Mesothelial cell of epicardium (in vitro differentiated cells): ENCODE data around the gene TTC21B. TPM values are rescaled to one million over a fixed set of nuclear protein-coding genes. Genes with fewer than 3 reads are reported as not detected.
"Not testable (repeated sequence)": the region's sequence is repeated elsewhere in the genome, so short reads cannot be mapped to it uniquely, and the experiment has no call there.

Source experiments
- DNase-seq, 2 experiments: peaks; one replicate each; pipeline ENCODE4 v3.0.0; 2021; ENCODE audit warnings: low spot score in 2 of 2; ENCODE audit not compliant: unreplicated experiment in 2 of 2
- H3K27ac Mint-ChIP-seq: 2 replicates; pipeline ENCODE4 v1.8.0; 2021; ENCODE audit warnings: mixed read lengths
- H3K27me3 Mint-ChIP-seq: 2 replicates; pipeline ENCODE4 v1.8.0; 2021; ENCODE audit warnings: low read depth, mixed read lengths
- H3K36me3 Mint-ChIP-seq: 2 replicates; pipeline ENCODE4 v1.8.0; 2021; ENCODE audit warnings: mixed read lengths
- H3K4me1 Mint-ChIP-seq: 2 replicates; pipeline ENCODE4 v1.8.0; 2021; ENCODE audit warnings: mixed read lengths
- H3K4me3 Mint-ChIP-seq: 2 replicates; pipeline ENCODE4 v1.8.0; 2021; ENCODE audit warnings: mild to moderate bottlenecking, moderate library complexity, mixed read lengths
- H3K9me3 Mint-ChIP-seq: 2 replicates; pipeline ENCODE4 v1.8.0; 2021; ENCODE audit warnings: mixed read lengths
- total RNA-seq: library from RNA; stranded (reverse); gene quantifications from 3 replicates; pipeline ENCODE4 v1.2.1, GENCODE V29; 2021
- TF ChIP-seq, protein P1 (sequence below): fragments of 200-600 bp; sonication (generic); IDR thresholded peaks from one replicate; pipeline ENCODE4 v1.5.0; 2021; ENCODE audit warnings: antibody characterized with exemption; ENCODE audit not compliant: unreplicated experiment

The TTC21B gene
- total RNA-seq, 1 donor from 2014 or later: 33.8 TPM

- H3K27ac Mint-ChIP-seq: peak overlapping the region; percentile 16
- no peak for DNase-seq
Measured at GRCh38 chr2:165868211-165868610, 85.4 kb downstream of the TTC21B start.

DNA sequence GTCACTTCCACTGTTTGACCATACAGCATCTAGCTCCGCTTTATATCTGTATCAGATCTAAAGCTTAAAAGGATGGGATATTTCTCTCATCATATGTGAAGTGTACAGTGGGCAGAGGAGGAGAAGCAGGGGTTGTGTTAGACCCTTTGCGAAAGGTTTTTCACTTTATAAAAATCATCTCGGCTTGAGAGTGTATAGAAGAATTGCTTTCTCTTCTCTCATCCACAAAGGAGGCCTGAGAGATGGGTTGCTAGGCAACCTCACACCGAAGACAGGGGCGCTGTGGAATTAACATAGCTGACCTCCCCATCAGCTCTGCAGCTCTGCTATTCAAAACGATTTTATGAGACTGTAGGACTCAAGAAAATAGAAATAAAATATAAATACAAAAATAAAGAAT is 89.3 kb downstream of the TTC21B start:
- Mint-ChIP-seq H3K9me3 (peaks cover 24% of the 10 kb centered on the region), H3K4me1 (peaks cover 22% of the 10 kb centered on the region), H3K4me3 (no peak overlapping the region), H3K27ac (no peak overlapping the region), H3K27me3 (no peaks in the 10 kb centered on the region), H3K36me3 (peaks cover 14% of the 10 kb centered on the region)
- TF ChIP-seq, protein P1, sequence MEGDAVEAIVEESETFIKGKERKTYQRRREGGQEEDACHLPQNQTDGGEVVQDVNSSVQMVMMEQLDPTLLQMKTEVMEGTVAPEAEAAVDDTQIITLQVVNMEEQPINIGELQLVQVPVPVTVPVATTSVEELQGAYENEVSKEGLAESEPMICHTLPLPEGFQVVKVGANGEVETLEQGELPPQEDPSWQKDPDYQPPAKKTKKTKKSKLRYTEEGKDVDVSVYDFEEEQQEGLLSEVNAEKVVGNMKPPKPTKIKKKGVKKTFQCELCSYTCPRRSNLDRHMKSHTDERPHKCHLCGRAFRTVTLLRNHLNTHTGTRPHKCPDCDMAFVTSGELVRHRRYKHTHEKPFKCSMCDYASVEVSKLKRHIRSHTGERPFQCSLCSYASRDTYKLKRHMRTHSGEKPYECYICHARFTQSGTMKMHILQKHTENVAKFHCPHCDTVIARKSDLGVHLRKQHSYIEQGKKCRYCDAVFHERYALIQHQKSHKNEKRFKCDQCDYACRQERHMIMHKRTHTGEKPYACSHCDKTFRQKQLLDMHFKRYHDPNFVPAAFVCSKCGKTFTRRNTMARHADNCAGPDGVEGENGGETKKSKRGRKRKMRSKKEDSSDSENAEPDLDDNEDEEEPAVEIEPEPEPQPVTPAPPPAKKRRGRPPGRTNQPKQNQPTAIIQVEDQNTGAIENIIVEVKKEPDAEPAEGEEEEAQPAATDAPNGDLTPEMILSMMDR: no peak
- no peak for DNase-seq

More at GRCh38 chr2:165868211-165868610, 85.4 kb downstream of the TTC21B start:
- Mint-ChIP-seq H3K9me3 (no peaks in the 10 kb centered on the region), H3K36me3 (peaks cover 7% of the 10 kb centered on the region), H3K4me3 (no peak overlapping the region), H3K4me1 (peaks cover 30% of the 10 kb centered on the region), H3K27me3 (no peaks in the 10 kb centered on the region)
- TF ChIP-seq, protein P1: no peak

GRCh38 chr2:165863810-165864261 is 89.7 kb downstream of the TTC21B start:
- Mint-ChIP-seq H3K36me3 (peaks cover 17% of the 10 kb centered on the region), H3K9me3 (peaks cover 28% of the 10 kb centered on the region), H3K27ac (no peak overlapping the region), H3K27me3 (no peaks in the 10 kb centered on the region), H3K4me3 (no peak overlapping the region), H3K4me1 (peaks cover 17% of the 10 kb centered on the region)
- TF ChIP-seq, protein P1: no peak
- DNase-seq: no peak

DNA sequence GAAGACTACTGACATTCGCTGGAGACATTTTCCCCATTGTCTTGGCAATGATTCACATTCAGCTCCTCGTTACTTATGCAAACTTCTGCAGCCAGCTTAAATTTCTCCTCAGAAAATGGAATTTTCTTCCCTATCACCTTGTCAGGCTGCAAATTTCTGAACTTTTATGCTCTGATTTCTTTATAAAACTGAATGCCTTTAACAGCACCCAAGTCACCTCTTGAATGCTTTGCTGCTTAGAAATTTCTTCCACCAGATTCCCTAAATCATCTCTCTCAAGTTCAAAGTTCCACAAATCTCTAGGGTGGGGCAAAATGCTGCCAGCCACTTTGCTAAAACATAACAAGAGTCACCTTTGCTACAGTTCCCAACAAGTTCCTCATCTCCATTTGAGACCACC is 92.5 kb downstream of the TTC21B start:
- H3K4me3 Mint-ChIP-seq, H3K27me3 Mint-ChIP-seq, DNase-seq, H3K4me1 Mint-ChIP-seq, H3K27ac Mint-ChIP-seq: not testable (repeated sequence)
- H3K9me3 Mint-ChIP-seq: peaks cover 34% of the 10 kb centered on the region
- H3K36me3 Mint-ChIP-seq: peaks cover 25% of the 10 kb centered on the region

GRCh38 chr2:165859723-165860122 is 93.9 kb downstream of the TTC21B start:
- not testable (repeated sequence) for H3K4me1 Mint-ChIP-seq, H3K27ac Mint-ChIP-seq, H3K27me3 Mint-ChIP-seq, DNase-seq, H3K4me3 Mint-ChIP-seq
- peaks cover 28% of the 10 kb centered on the region for H3K36me3 Mint-ChIP-seq
- H3K9me3 Mint-ChIP-seq: peaks cover 38% of the 10 kb centered on the region

DNA sequence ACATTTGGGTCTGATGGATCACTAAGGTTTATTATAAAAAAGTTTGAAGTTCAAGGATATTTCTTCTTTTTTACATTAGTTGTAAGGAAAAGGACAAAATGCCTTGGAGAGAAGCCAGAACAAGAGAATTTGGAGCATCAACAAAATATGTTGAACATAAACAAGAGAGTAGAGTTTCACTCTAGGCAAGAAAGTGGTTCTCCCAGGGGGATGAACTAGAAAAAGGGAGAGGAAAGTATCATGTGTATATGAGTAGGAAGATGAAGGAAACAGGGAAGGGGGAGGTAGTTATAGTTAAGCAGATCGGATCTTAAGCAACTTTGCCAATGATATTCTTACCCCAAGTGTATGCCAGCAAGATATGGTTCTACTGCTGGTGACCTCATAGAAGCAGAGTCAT is 95.7 kb downstream of the TTC21B start:
- Mint-ChIP-seq H3K27ac (no peak overlapping the region), H3K36me3 (peaks cover 43% of the 10 kb centered on the region), H3K4me3 (no peak overlapping the region), H3K4me1 (peaks cover 5% of the 10 kb centered on the region), H3K27me3 (no peaks in the 10 kb centered on the region), H3K9me3 (peaks cover 50% of the 10 kb centered on the region)
- TF ChIP-seq, protein P1: no peak
- no peak for DNase-seq

- Mint-ChIP-seq H3K9me3 (peaks cover 57% of the 10 kb centered on the region), H3K36me3 (peaks cover 50% of the 10 kb centered on the region), H3K27me3 (no peaks in the 10 kb centered on the region), H3K27ac (no peak overlapping the region), H3K4me3 (no peak overlapping the region), H3K4me1 (no peaks in the 10 kb centered on the region)
- TF ChIP-seq, protein P1: no peak
- DNase-seq: no peak
Measured at GRCh38 chr2:165852394-165852793, 101.2 kb downstream of the TTC21B start.
